Duodenal mucosa (tissue), 2 donors: ENCODE results near the gene GNAQ.
A peak's percentile ranks its signal among the peaks of the same experiment; 100 is the strongest.
"Not testable (repeated sequence)": the region's sequence is repeated elsewhere in the genome, so short reads cannot be mapped to it uniquely, and the experiment has no call there.

ENCODE experiments used
- H3K27ac ChIP-seq: one replicate; pipeline ENCODE4 v1.7.0; 2013; ENCODE audit warnings: low read depth, low read length
- H3K27me3 ChIP-seq, 2 donors: one replicate each; pipeline ENCODE4 v1.7.0; 2013; ENCODE audit warnings: low read length in 2 of 2, control low read depth in 1 of 2; ENCODE audit not compliant: insufficient read depth in 2 of 2, control insufficient read depth in 1 of 2
- H3K36me3 ChIP-seq, 2 donors: one replicate each; pipeline ENCODE4 v1.7.0; 2013; ENCODE audit warnings: low read length in 2 of 2, control low read depth in 1 of 2; ENCODE audit not compliant: insufficient read depth in 2 of 2, control insufficient read depth in 1 of 2
- H3K4me1 ChIP-seq, 2 donors: one replicate each; pipeline ENCODE4 v1.7.0; 2013; ENCODE audit warnings: low read length in 2 of 2, control low read depth in 1 of 2; ENCODE audit not compliant: insufficient read depth in 2 of 2, control insufficient read depth in 1 of 2
- H3K4me3 ChIP-seq, 2 donors: one replicate each; pipeline ENCODE4 v1.7.0; 2013; ENCODE audit warnings: low read length in 2 of 2, low read depth in 1 of 2
- H3K9ac ChIP-seq, 2 donors: one replicate each; pipeline ENCODE4 v1.7.0; 2013; ENCODE audit warnings: low read length in 2 of 2, low read depth in 1 of 2
- H3K9me3 ChIP-seq, 2 donors: one replicate each; pipeline ENCODE4 v1.7.0; 2013; ENCODE audit warnings: low read length in 2 of 2, control low read depth in 1 of 2; ENCODE audit not compliant: control insufficient read depth in 1 of 2

The GNAQ gene

DNA sequence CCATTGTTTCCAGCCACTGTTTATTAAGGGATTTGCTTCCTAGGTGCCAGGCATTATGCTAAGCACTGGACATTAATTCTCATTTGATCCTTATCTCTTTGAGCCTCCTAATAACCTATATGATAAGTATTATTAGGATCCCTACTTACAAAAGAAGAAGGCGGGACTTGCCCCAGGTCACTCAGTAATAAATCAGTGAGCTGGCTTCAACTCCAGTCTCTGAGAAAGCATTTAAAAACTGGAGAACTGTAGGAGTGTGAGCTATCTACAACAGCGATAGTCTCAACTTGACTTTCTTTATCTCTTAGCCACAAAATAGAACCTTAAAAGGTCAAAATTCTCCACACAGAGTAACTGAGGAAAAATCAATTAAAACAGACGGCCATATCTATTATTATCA lies 155.0 kb downstream of the GNAQ start:
- H3K27me3 ChIP-seq, result no peaks in the 10 kb centered on the region
- no peak overlapping the region for H3K9ac ChIP-seq
- H3K9me3 ChIP-seq, result no peaks in the 10 kb centered on the region
- no peak overlapping the region for H3K27ac ChIP-seq
- H3K4me1 ChIP-seq, result peaks cover 22 to 42% of the 10 kb centered on the region in 2 donors
- no peak overlapping the region for H3K4me3 ChIP-seq
- no peaks in the 10 kb centered on the region for H3K36me3 ChIP-seq

GRCh38 chr9:77876091-77876490 lies 155.5 kb downstream of the GNAQ start:
- Histone ChIP-seq H3K9me3 (no peaks in the 10 kb centered on the region), H3K4me1 (peaks cover 17 to 42% of the 10 kb centered on the region in 2 donors), H3K4me3 (no peak overlapping the region), H3K36me3 (no peaks in the 10 kb centered on the region), H3K27me3 (no peaks in the 10 kb centered on the region), H3K27ac (no peak overlapping the region), H3K9ac (no peak overlapping the region)

GRCh38 chr9:77872863-77873262 lies 158.7 kb downstream of the GNAQ start:
- no peaks in the 10 kb centered on the region for H3K27me3 ChIP-seq
- peaks cover 10 to 29% of the 10 kb centered on the region in 2 donors for H3K4me1 ChIP-seq
- H3K36me3 ChIP-seq, result no peaks in the 10 kb centered on the region
- no peak overlapping the region for H3K4me3 ChIP-seq
- peak overlapping the region in 1 of 2 donors; percentile 20 for H3K9ac ChIP-seq
- H3K9me3 ChIP-seq, result no peaks in the 10 kb centered on the region
- no peak overlapping the region for H3K27ac ChIP-seq

- Histone ChIP-seq H3K27ac (no peak overlapping the region), H3K9ac (no peak overlapping the region), H3K9me3 (no peaks in the 10 kb centered on the region), H3K4me3 (no peak overlapping the region), H3K36me3 (no peaks in the 10 kb centered on the region), H3K27me3 (no peaks in the 10 kb centered on the region), H3K4me1 (peaks cover 10 to 22% of the 10 kb centered on the region in 2 donors)
Observed at GRCh38 chr9:77872177-77872576, 159.4 kb downstream of the GNAQ start.

DNA sequence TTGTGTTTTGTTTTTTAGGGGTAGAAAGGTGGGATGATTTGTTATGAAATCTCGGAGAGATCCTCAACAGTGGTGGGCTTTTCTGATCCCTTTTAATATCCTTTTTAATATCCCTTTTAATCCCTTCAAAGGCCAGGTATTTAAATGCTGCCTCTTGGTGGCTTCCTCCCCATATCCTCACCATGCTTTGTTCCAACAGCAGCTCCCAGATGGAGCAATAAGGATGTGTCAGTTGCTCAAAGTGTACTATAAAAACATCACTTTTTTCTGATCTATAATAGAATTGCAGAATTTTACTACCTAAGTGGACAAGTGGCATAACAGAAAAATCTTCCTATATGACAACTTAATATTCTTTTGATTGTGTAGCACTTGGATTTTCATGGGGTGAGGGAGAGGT lies 160.1 kb downstream of the GNAQ start:
- Histone ChIP-seq H3K4me1 (peaks cover 10 to 15% of the 10 kb centered on the region in 2 donors), H3K4me3 (no peak overlapping the region), H3K9ac (no peak overlapping the region), H3K27ac (no peak overlapping the region), H3K9me3 (no peaks in the 10 kb centered on the region), H3K36me3 (no peaks in the 10 kb centered on the region), H3K27me3 (no peaks in the 10 kb centered on the region)

- Histone ChIP-seq H3K9ac (no peak overlapping the region), H3K4me3 (no peak overlapping the region), H3K27me3 (no peaks in the 10 kb centered on the region), H3K9me3 (no peaks in the 10 kb centered on the region), H3K36me3 (no peaks in the 10 kb centered on the region), H3K4me1 (peaks cover 6 to 15% of the 10 kb centered on the region in 2 donors), H3K27ac (no peak overlapping the region)
Observed at GRCh38 chr9:77866878-77867277, 164.7 kb downstream of the GNAQ start.

DNA sequence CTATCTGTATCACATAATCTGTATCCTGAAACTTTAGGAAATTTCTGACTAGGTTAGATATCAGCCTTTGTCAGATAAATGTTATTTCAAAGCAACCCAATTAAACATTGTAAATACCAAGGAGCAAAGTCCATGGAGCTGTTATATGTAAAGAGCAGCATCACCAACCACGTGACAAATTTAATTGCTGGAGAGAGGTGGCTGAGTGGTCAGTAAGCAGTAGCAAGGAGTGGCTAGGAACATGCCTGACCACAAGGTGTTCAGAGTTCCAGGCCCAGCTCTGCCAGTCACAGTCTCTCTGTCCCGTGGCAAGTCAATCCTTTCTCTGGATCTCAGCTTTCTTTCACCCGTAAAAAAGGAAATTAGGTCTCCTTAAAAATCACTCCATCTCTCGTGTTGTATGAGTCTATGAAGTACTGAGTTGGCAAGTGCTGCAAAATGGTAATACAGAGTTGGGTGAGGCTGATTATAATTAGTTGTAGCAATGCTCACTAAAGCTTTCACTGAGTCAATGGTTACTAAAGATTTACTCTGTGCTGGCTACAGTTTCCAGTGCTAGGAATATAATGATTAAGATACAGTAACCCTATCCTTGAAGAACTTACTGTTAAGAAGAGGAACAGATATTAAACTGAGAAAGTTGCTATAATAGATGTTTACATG lies 166.1 kb downstream of the GNAQ start:
- H3K4me3 ChIP-seq, result peak overlapping the region in 1 of 2 donors; percentile 7
- H3K9ac ChIP-seq, result no peak overlapping the region
- peaks cover 6 to 15% of the 10 kb centered on the region in 2 donors for H3K4me1 ChIP-seq
- no peaks in the 10 kb centered on the region for H3K36me3 ChIP-seq
- H3K9me3 ChIP-seq, result no peaks in the 10 kb centered on the region
- H3K27ac ChIP-seq, result no peak overlapping the region
- H3K27me3 ChIP-seq, result no peaks in the 10 kb centered on the region

DNA sequence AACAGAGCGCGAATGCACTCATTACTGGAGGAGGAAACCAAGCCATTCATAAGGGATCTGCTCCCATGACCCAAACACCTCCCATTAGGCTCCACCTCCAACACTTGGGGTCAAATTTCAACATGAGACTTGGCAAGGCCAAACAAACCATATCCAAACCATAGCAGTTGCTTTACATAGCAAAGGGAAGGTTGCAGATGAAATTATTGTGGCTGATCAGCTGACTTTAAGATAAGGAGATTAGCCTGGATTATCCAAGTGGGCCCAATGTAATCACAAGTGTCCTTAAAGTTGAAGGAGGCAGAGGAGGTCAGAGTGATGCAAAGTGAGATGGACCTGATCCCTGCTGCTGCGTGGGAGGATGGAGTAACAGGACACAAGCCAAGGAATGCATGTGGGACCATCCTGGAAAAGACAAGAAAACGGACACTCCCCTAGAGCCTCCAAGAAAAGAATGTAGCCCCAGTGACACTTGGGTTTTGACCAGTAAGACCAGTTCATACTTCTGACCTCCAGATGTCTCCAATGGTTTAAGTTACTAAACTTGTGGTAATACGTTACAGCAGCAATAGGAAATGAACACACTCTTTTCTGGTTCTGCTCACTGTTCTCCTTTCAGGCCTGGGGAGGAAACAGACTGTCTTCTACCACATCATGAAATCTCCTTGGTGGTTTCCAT lies 167.3 kb downstream of the GNAQ start:
- Histone ChIP-seq H3K27me3 (no peaks in the 10 kb centered on the region), H3K9me3 (no peaks in the 10 kb centered on the region), H3K4me3 (no peak overlapping the region), H3K27ac (no peak overlapping the region), H3K36me3 (no peaks in the 10 kb centered on the region), H3K9ac (no peak overlapping the region), H3K4me1 (peaks cover 6 to 15% of the 10 kb centered on the region in 2 donors)

GRCh38 chr9:77863638-77864037 lies 168.0 kb downstream of the GNAQ start:
- H3K9ac ChIP-seq, H3K36me3 ChIP-seq, H3K27me3 ChIP-seq, H3K4me3 ChIP-seq, H3K27ac ChIP-seq, H3K9me3 ChIP-seq: not testable (repeated sequence)
- peaks cover 6 to 15% of the 10 kb centered on the region in 2 donors for H3K4me1 ChIP-seq

DNA sequence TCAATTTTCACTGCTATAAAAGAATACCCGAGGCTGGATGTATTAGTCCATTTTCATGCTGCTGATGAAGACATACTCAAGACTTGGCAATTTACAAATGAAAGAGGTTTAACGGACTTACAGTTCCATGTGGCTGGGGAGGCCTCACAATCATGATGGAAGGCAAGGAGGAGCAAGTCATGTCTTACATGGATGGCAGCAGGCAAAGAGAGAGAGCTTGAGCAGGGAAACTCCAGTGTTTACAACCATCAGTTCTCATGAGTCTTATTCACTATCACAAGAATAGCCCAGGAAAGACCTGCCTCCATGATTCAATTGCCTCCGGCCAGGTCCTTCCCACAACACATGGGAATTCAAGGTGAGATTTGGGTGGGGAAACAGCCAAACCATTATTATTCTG lies 170.7 kb downstream of the GNAQ start:
- not testable (repeated sequence) for H3K27me3 ChIP-seq, H3K4me3 ChIP-seq, H3K9ac ChIP-seq, H3K27ac ChIP-seq, H3K9me3 ChIP-seq, H3K36me3 ChIP-seq
- H3K4me1 ChIP-seq, result peaks cover 6 to 18% of the 10 kb centered on the region in 2 donors
